ENCODE results near the gene CYTH2. TPM values are rescaled to one million over a fixed set of nuclear protein-coding genes. Genes with fewer than 3 reads are reported as not detected.

The CYTH2 gene
- polyA plus RNA-seq, 1 donor: 94.1 TPM

DNA sequence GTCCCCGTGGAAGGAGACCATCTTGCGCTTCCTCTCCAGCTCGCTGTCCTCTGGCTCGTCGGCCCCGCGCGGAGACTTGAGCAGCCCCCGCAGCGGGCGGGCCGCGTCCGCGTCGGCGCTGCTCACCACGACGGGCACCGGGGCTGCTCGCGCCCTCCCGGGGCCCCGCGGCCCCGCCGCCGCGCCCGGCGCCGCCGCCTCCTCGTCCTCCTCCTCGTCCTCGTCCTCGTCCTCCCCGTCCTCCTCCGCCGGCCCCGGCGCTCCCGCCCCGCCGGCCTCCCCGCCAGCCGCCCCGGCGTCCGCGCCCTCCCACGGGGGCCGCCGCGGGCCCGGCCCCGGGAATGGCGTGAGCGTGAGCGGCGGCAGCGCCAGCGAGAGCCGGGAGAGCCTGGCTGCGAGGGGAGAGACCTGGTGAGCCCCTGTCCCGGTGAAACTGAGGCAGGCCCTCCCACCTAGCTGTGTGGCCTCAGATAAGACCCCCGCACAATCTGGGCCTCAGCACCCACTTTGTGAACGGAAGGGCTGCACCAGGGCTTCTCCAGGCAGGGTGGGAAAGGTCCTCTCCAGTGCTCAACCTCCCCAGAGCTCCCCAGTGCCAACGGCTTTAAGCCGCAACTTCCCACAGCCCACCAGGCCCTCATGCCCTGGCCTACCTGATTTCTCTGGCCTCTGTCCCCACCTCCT, 24.7 kb downstream of the CYTH2 start:
- no peak for DNase-seq

DNA sequence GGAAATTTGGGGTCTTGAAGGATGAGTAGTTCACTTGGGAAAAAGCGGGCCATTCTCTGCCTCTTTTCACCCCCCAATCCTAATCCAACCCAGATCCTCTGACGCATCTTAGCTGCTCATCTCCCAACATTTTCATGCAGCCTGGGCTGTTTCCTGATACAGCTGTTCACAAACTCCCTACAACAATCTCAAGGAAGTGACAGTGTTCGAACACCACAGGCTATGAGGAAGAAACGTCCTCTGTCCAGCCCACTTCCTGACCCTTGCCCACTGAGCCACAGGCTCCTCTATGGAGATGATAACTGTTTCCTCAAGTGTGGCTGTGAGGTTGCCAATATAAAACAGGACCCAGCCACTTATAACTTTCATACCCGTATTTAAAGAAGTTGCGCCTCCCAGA, 26.2 kb downstream of the CYTH2 start:
- no peak for DNase-seq

DNA sequence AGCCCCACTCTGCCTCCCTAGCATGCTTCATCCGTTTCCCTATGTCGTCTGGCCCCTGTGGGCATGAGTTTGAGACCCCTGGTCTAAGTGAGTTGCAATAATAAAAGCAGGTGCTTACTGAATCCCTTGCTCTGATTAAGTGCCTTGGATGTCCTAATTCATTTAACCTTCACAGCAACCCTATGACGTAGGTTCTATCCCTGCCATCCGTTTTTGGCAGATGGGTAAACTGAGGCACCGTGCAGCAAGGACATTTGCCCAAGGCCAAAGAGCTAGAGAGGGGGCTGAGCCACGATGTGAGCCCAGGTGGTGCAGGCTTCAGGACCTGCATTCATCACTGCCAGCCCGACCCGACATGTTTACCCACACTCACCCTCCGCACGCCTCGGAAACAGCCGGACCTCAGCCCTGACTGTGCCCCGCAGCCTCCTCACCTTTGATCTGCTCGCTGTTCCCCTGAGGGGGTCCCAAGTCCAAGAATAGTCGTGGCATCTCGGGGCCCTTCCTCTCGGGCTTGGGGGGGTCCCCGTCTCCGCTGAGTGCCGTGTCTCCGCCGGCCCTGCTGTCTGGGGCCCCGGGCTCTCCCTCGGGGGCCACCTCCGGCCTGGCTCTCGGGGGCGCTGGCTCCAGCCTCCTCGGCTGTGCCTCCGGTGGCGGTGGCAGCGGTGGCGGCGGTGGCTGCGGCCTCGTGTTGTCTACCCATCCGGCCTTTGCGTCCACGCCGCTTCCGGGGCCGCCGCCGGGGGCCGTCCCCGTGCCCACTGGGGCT, 28.0 kb downstream of the CYTH2 start:
- no peak for DNase-seq

DNA sequence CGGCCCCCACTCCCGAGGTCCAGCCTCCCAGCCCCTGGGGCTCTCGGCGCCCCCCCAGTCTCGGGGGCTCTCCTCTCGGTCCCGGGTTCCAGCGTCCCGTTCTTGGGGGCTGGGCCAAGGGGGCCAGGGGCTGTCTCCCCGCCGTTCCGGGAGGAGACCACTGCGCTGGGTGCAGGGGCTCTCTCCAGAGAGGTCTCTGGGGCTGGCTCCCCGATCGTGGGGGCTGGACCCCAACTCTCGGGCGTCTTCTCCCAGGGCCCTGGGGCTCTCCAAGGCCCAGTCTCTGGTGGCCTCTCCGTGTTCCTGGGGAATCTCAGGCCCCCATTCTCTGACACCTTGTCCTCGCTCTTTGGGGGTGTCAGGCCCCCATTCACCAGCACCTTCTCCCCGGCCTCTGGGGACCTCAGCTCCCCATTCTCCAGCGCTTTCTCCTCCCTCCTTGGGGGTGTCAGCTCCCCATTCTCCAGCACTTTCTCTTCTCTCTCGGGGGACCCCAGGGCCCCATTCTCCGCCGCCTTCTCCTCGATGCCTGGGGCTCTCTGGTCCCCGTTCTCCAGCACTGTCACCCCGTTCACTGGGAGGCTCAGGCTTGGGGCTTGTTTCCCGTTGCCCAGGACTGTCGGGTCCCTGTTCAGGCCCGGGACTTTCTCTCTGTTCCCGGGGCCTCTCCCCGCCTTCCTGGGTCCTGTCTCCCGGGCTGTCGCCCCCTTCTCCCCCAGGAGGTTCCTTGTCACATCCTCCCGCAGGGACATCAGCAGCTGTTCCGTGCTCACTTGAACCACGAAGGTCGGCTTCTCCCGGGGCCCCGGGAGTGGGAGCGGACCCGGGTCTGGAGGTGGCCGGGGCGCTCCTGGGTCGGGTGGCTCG, 28.8 kb downstream of the CYTH2 start:
- no peak for DNase-seq

DNA sequence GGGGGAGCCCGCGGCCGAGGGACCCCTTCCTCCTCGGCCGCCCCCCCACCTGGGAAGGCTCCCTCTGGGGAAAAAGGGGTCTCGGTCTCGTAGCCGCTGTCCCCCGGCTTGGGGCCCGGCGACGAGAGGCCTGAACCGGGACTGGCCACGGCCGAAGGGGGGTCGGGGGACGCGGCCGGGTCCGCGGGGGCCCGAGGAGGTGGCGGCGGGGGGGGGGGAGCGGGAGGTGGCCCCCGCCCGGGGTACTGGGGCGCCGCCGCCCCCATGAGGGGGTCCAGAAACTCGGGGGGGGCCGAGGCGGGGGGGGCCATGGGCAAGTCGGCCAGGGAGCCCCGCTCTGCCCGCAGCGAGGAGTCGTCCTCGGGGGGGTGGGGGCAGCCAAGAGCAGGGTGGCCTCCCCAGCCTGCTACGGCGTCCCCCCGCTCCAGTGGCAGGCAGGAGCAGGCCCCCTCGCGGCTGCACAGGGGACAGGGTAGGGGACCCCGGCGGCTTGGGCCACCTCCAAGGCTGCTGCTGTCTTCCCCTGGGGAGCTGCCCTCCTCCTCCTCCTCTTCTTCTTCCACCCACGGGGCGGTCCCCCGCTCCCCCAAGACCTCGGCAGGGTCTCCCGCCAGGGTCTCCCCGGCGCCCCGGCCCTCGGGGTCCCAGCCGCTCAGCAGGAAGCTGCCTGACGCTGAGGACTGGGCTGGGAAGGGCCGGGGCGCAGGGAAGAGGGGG, 29.6 kb downstream of the CYTH2 start:
- no peak for DNase-seq

DNA sequence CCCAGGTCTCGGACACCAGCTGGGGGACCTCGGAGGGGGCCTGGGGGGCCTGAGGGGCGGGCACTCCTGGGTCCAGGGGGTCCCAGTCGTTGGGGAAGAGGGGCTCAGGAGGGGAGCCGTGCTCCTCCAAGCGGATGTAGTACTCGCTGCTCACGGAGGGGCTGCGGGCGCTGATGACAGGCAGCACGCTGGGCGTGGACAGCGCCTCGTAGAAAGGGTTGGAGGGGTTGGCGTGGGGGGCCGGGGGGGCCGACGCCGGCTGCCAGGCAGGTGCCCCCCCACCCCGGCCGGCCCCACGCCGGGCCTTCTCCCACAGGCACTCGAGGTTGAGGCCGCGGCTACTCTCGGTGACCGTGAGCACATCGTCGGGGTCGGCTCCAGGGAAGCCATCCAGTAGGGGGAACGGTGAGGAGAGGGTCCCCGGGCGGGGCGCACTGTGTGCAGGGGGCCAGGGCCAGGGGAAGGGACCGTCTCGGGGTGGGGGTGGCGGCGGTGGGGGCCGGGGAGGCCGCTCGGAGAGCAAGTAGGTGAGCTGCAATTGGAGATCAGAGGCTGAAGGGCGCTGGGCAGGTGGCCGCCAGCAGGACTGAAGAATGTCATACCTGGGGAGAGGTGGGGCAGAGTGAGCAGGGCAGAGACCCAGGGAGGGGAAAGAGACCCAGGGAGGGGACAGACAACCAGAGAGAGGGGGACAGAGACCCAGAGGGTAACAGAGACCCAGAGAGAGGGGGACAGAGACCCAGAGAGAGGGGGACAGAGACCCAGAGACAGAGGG, 30.3 kb downstream of the CYTH2 start:
- DNase-seq: no peak

DNA sequence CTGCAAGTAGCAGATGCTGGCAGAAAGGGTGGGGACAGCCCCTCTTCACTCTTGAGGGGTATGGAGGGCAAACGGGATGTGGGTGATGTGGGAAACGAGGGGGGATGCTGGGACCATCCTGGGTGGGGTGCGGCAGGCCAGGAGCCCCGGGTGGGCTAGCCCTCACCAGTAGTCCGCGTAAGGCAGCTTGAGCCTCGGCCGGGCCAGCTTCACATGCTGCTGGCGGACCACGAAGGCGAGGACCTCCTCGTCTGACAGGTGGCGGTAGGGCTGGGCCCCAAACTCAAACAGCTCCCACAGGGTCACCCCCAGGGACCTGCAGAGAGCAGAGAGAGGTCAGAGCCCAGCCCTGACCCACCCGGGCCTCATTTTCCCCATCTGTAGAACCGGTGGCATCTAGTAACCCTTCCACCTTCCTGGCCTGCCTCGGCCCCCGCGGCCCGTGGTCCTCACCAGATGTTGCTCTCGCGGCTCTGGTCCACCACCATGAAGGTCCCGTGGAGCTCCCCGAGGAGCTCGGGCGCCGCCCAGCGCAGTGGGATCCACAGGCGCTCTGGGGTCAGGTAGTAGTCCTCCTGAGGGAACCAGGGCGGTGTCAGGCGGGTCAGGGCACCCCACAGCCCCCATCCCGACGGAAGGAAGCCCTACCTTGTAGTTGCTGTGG, 31.8 kb downstream of the CYTH2 start:
- DNase-seq: no peak

DNA sequence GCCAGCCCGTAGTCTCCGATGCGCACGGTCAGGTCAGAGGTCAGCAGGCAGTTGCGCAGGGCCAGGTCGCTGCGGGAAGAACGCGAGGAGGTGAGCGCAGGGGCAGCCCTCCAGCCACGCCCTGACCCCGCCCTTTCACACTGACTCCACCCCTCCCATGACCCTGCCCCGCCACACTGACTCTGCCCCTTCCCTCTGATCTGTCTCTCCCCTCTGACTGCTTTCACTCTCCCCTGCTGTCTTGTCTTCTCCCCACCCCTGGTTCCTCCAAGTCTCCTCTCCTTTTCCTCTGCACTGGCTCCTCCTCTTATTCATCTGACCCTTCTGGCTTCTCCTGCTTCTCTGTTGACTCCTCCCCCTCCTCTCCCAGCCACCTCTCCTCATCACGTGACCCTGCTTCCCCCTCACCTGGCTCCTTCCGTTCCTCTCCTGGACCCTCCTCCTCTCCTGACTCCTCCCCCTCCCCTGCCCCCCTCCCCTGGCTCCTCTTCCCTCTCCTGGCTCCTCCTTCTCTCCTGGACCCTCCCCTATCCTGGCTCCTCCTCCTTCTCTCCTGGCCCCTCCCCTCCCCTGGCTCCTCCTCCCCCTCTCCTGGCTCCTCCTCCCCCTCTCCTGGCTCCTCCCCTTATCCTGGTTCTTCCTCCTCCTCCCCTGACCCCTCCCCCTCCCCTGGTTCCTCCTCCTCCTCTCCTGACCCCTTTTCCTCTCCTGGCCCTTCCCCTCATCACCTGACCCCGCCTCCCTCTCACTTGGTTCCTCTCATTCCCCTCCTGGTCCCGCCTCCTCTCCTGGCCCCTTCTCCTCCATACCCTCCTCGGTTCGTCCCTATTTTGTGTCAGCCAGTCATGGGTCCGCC, 32.6 kb downstream of the CYTH2 start:
- peak; percentile 86 for DNase-seq

DNA sequence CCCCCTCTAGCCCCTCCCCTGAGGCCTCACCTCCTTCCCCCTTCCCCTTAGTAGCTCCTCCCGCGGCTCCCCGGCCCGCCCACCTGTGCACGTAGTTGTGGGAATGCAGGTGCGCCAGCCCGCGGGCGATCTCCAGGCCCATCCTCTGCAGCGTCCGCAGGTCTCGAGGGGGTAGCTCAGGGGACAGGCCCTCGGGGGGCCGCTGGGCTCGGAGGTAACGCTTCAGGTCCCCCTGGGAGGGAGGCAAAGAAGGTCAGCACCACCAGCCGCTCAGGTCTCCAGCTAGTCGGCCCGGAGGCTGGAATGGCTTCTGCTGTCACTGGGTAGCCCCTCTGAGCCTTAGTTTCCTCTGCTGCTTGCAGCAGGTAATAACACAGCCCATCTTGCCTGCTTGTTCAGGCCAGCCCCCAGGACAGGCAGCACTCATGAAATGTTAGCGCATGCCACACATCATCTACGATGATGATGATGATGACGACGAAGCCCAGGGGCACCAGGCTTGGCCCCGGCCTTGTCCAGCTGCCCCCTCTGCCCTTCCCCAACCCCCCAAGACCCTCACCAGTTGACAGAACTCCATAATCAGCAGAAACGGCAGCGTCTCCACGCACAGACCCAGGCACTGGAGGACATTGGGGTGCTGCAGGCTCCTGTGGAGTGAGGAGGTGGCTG, 33.3 kb downstream of the CYTH2 start:
- DNase-seq: no peak

DNA sequence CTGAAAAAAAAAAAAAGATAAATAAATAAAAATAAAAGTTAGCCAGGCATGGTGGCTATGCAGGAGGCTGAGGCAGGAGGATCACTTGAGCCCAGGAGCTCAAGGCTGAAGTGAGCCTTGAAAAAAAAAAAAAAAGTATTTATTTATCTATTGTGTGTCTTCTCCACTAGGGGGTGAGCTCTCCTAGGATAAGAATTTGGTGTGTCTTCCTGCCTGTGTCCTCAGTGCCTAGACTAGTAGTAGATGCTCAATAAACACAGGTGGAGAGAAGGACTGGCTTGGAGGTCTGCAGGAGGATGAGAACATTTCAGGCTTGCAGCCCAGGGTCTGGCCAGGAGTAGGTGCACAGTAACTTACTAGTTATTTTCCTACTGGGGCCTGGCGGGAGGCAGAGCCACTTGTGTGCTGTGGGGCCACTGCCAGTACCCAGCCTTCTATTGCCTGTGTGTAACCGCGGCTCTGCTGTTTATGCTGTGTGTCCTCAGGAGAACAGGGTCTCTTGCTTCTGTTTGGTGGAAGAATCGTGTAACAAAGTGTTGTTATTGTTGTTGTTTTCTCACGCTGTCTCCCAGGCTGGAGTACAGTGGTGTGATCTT, 37.1 kb downstream of the CYTH2 start:
- no peak for DNase-seq

DNA sequence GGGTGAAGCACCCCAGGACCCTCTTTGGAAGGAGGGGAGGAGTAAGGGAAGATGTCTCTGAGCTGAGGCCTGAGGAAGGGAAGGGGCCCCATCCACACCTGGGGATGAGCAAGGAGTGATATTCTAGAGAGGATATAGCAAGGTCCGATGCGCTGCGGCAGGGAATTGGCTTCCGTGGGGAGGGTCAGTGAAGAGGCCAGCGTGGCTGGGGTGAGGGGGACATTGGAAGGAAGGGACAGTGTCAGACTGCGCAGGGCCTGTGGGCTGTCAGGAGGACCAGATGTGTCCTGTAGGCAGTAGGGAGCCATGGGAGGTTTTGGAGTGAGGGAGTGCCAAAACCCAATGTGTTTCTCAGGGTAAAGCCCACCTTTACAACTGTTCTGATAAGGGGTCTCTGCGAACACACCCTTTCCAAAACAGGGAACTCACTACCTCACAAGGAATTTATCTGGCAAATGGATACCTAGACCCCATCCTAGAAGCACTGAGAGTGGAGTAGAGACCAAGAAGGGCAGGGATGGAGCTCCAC, 38.8 kb downstream of the CYTH2 start:
- no peak for DNase-seq

DNA sequence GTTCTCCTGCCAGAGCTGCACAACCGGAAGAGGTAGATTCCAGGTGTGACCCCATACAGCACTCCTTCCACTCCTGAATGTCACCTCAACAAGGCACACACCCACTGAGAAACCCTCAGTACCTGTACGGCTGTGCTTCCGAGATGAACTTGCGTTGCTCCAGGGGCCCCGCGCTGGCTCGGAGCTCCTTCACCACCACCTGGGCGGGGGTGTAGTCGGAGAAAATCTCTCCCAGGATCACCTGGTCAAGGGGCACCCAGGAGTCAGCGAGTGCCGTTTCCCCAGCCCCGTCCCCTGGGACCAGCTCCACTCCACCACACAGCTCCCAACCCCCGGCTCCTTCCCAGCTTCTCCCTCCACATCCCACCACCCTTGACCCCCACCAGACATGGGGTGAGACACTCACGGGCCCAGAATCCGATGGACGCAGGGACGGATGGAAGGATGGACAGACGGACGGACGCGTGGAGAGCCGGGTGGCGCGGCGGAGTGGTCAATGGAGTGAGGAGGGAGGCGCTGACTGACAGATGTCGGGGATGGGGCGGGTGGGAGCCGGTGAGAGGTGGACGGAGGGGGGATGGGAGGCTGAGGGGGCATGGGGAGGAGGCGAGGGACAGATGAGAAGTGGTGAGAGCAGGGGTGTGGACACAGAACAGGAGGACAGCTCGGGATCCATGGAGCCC, 39.7 kb downstream of the CYTH2 start:
- no peak for DNase-seq

DNA sequence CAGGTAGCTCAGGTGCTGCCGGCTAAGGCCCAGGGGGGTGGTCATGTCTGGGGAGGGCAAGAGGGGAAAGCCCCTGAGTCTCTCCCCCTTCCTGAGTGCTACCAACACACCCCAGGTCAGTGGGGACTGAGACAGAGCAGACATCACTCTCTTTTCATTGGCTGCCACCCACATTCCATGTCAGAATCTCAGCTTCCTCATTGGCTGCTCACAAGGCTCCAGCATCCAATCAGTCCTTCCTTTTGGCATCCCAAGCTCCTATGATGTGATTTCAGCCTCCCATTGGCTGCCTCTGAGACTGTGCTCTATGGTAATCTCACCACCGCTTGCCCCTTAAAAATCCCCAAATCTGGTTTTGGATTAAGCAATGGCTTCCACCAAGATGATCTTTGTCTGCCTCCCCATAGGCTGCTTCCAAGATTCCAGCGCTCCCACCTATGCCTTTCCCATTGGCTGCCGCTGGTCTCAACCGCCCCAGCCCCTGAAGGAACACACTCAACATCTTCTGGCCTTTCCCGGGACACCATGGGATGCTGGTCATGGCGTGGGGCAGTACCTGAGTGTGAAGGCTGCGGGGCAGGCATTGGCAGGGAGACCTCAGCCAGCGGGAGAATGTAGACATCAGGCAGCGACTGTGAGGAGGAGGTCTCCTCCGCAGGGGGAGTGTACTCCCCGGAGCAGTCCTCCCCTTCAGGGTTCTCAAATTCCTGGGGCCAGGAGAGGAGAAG, 40.5 kb downstream of the CYTH2 start:
- DNase-seq: no peak

DNA sequence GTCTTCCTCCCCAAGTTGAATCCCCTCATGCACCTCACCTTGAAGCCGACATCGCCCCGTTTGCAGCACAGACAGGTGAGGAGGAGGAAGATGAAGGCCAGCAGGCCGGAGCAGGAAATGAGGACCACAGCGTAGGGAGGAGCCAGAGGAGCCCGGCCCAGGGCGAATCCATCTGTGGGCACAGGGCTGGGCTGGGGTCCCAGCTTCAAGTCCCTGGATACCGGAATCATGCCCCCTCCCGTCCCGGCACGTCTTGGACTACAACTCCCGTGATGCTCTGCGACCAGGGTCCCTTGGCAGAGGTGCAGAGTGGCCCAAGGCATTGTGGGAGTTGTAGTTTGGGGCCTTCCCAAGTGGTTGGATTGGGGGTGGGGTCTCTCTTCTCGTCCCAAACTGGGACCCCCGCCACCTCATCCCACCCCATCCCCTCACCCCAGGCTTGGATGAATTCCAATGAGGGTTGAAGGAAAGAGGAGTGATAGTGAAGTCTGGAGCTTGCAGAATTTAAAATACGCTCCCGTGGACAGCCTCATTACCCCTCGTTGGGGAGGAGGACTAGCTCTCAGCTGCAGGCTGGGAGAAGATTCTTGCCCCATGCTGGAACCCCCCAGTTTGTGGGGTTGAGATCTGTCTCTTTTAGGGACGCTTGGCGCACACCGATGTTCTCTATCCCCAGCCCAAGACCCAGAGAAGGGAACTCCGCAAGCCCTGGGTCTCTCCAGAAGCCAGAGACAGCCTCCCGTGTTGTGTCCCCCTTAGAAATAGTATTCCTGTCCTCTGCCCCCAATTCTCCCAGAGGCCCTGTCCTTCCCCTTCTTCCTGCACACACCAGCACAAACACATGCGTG, 41.5 kb downstream of the CYTH2 start:
- DNase-seq: no peak

DNA sequence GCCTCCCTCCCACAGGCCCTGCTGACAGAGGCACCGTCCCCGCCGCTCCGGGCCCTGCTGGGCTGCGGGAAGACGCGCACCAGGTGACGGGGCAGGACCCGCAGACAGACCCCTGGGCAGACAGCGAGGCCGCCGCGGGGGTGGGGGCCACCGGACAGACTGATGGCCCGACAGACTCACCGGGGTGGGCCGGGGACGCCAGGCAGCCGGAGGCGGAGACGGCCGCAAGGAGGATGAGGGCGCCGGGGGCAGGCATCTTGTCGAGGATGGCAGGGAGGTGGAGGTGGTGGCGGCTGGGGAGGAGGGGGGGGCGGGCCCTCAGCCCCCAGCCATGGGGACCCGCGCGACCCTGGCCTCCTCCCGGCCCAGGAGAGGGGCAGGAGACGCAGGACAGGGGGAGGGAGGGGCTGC, 42.2 kb downstream of the CYTH2 start:
- DNase-seq: no peak

DNA sequence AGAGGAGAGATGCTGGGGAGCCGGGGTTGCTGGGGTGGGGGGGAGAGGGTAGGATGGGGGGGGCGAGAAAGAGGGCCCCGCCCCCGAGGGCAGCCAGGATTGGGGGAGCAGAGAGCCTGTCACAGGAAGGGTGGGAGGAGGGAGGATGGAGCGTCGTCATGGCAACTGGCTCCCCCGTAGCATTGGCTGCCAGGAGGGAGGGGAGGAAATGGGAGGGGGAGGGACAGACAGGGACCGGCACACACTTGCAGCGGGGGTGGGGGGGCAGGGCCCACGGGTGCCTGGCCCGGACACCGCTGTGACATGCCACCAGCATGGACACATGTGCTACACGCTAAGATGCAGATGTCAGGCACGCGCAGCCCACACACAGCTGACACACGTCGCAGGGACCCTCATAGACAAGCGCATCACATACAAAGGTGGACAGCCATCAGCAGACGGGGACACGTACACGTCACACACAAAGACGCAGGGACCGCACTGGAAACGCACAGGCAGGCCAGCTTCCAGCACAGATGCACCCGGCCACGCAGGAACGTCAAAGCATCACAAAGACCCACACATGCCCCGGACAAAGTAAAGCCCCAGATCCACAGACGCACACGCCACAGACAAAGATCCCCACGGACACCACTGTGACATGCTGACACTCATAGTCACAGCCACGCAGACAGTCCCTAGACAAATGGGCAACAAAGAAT, 42.8 kb downstream of the CYTH2 start, which contains the start of gene LMTK3:
TSS of gene LMTK3 (minus strand) at position 36 of the 704 bp plus-strand sequence. CDS start 259 bp downstream, outside the sequence.
- DNase-seq: no peak
